Liver (tissue), 9 donors: ENCODE data around the gene RAPSN. TPM values are rescaled to one million over a fixed set of nuclear protein-coding genes. Genes with fewer than 3 reads are reported as not detected.

Source experiments
- DNase-seq: peaks from one replicate; pipeline ENCODE4 v3.0.0-alpha.2; 2017; ENCODE audit warnings: low spot score
- H3K27ac ChIP-seq, 2 donors: one replicate each; pipeline ENCODE4 v1.7.0; 2013; ENCODE audit warnings: inconsistent platforms in 2 of 2, low read length in 2 of 2, control low read depth in 1 of 2, low read depth in 1 of 2, mild to moderate bottlenecking in 1 of 2
- H3K27me3 ChIP-seq, 4 donors: one replicate each; pipeline versions ENCODE4 v1.6.1 to v1.7.0; 2013; ENCODE audit warnings: low read length in 3 of 4, inconsistent platforms in 1 of 4, mild to moderate bottlenecking in 1 of 4, moderate library complexity in 1 of 4; ENCODE audit not compliant: control insufficient read depth in 4 of 4, insufficient read depth in 4 of 4
- H3K36me3 ChIP-seq, 4 donors: one replicate each; pipeline versions ENCODE4 v1.6.1 to v1.7.0; 2013; ENCODE audit warnings: low read length in 3 of 4, mild to moderate bottlenecking in 3 of 4, low read depth in 1 of 4, moderate library complexity in 1 of 4; ENCODE audit not compliant: control insufficient read depth in 4 of 4, insufficient read depth in 3 of 4
- H3K4me1 ChIP-seq, 4 donors: one replicate each; pipeline versions ENCODE4 v1.6.1 to v1.7.0; 2013; ENCODE audit warnings: low read length in 3 of 4, mild to moderate bottlenecking in 3 of 4, moderate library complexity in 1 of 4; ENCODE audit not compliant: control insufficient read depth in 4 of 4, insufficient read depth in 4 of 4
- H3K4me3 ChIP-seq, 3 donors: one replicate each; pipeline versions ENCODE4 v1.6.1 to v1.7.0; 2013; ENCODE audit warnings: low read length in 3 of 3, control low read depth in 1 of 3, low read depth in 1 of 3, mild to moderate bottlenecking in 1 of 3
- H3K9ac ChIP-seq, 2 donors: one replicate each; pipeline ENCODE4 v1.7.0; 2013; ENCODE audit warnings: low read length in 2 of 2, mild to moderate bottlenecking in 2 of 2, moderate library complexity in 2 of 2, control low read depth in 1 of 2, low read depth in 1 of 2
- H3K9me3 ChIP-seq, 4 donors: one replicate each; pipeline versions ENCODE4 v1.6.1 to v1.7.0; 2013; ENCODE audit warnings: low read length in 3 of 4; ENCODE audit not compliant: control insufficient read depth in 4 of 4
- ATF3 ChIP-seq: IDR thresholded peaks from 2 replicates; pipeline ENCODE4 v1.6.1; 2016; ENCODE audit warnings: antibody characterized with exemption
- CTCF ChIP-seq: fragments of 150-350 bp; IDR thresholded peaks from 2 replicates; pipeline ENCODE4 v1.5.1; 2017; ENCODE audit warnings: improper control_type of control experiment, low read depth, low read length; ENCODE audit not compliant: missing input control
- EGR1 ChIP-seq, 2 donors: IDR thresholded peaks; 2 replicates each; pipeline ENCODE4 v1.6.1; 2016 to 2018; ENCODE audit warnings: antibody characterized with exemption in 2 of 2, low read depth in 2 of 2
- FOXA1 ChIP-seq: IDR thresholded peaks from 2 replicates; pipeline ENCODE4 v1.6.1; 2016; ENCODE audit warnings: antibody characterized with exemption
- FOXA2 ChIP-seq: IDR thresholded peaks from 2 replicates; pipeline ENCODE4 v1.6.1; 2016; ENCODE audit warnings: antibody characterized with exemption
- GABPA ChIP-seq, 2 donors: IDR thresholded peaks in 1 of 2; conservative IDR thresholded peaks in 1 of 2; 2 replicates each; pipeline ENCODE4 v1.6.1; 2016; ENCODE audit warnings: antibody characterized with exemption in 2 of 2, mild to moderate bottlenecking in 1 of 2, moderate library complexity in 1 of 2
- HNF4A ChIP-seq, 2 donors: conservative IDR thresholded peaks; 2 replicates each; pipeline ENCODE4 v1.6.1; 2016; ENCODE audit warnings: antibody characterized with exemption in 2 of 2, mild to moderate bottlenecking in 2 of 2
- HNF4G ChIP-seq: IDR thresholded peaks from 2 replicates; pipeline ENCODE4 v1.6.1; 2016; ENCODE audit warnings: antibody characterized with exemption
- JUND ChIP-seq, 2 donors: IDR thresholded peaks; 2 replicates each; pipeline ENCODE4 v1.6.1; 2016; ENCODE audit warnings: antibody characterized with exemption in 2 of 2
- MAX ChIP-seq: IDR thresholded peaks from 2 replicates; pipeline ENCODE4 v1.6.1; 2016; ENCODE audit warnings: antibody characterized with exemption
- NR2F2 ChIP-seq: IDR thresholded peaks from 2 replicates; pipeline ENCODE4 v1.6.1; 2016; ENCODE audit warnings: antibody characterized with exemption
- RAD21 ChIP-seq, 2 donors: IDR thresholded peaks; 2 replicates each; pipeline ENCODE4 v1.6.1; 2016; ENCODE audit warnings: antibody characterized with exemption in 2 of 2, mild to moderate bottlenecking in 2 of 2
- REST ChIP-seq: IDR thresholded peaks from 2 replicates; pipeline ENCODE4 v1.6.1; 2016; ENCODE audit warnings: antibody characterized with exemption, mild to moderate bottlenecking
- RXRA ChIP-seq, 2 donors: IDR thresholded peaks; 2 replicates each; pipeline ENCODE4 v1.6.1; 2017 to 2018; ENCODE audit warnings: antibody characterized with exemption in 2 of 2, mild to moderate bottlenecking in 1 of 2
- SP1 ChIP-seq: IDR thresholded peaks from 2 replicates; pipeline ENCODE4 v1.6.1; 2018; ENCODE audit warnings: antibody characterized with exemption, mild to moderate bottlenecking
- TAF1 ChIP-seq: conservative IDR thresholded peaks from 2 replicates; pipeline ENCODE4 v1.6.1; 2016; ENCODE audit warnings: antibody characterized with exemption, mild to moderate bottlenecking
- YY1 ChIP-seq: IDR thresholded peaks from 2 replicates; pipeline ENCODE4 v1.6.1; 2016; ENCODE audit warnings: antibody characterized with exemption, mild to moderate bottlenecking
- ZBTB33 ChIP-seq: IDR thresholded peaks from 2 replicates; pipeline ENCODE4 v1.6.1; 2016; ENCODE audit warnings: antibody characterized with exemption
- WGBS: extraction: QIAGEN DNeasy Blood & Tissue Kit; methylation state at CpG from one replicate; pipeline ENCODE4 v1.1.7; 2013; 5-methylcytosine and 5-hydroxymethylcytosine counted together
- polyA plus RNA-seq, 2 donors: library from polyadenylated mRNA; stranded (reverse) in 1 of 2; unstranded in 1 of 2; fragments of 200-250 nt in 1 of 2; fragments of >200 nt in 1 of 2; fragmentation: Nextera tagmentation in 1 of 2; extraction: Ambion mirVana in 1 of 2; gene quantifications; one replicate each; pipeline versions ENCODE4 v1.2.1 to v1.2.3, GENCODE V29; 2013 to 2015
- total RNA-seq, 2 donors: library from RNA; depleted of rRNA; stranded (reverse); fragments of >200 nt; gene quantifications; one replicate each; pipeline ENCODE4 v1.2.3, GENCODE V29; 2014
- donor health status: healthy.
- donor health status: healthy.
- donor health status: healthy.
- donor health status: healthy.
- donor health status: healthy.

Gene RAPSN
- under 1 TPM in 1 of 2 donors, not detected in 1; 0.59 TPM for total RNA-seq
- under 1 TPM; 0.12 to 0.28 TPM for polyA plus RNA-seq

- 93% methylated on average over 32 of the region's 32 CpGs for WGBS
- no peak within 1 kb of the TSS for H3K9ac ChIP-seq
- no peaks in the 10 kb centered on the region for H3K27me3 ChIP-seq
- no peak for DNase-seq
- no peaks in the 10 kb centered on the region for H3K36me3 ChIP-seq
- no peaks in the 10 kb centered on the region for H3K9me3 ChIP-seq
- H3K27ac ChIP-seq: no peak within 1 kb of the TSS
- no peak for TF ChIP-seq NR2F2
- no peak for TF ChIP-seq REST
- TF ChIP-seq HNF4A (conservative IDR thresholded peaks at IDR 0.05): no peak
- TF ChIP-seq YY1: no peak
- TF ChIP-seq ZBTB33: no peak
- TF ChIP-seq HNF4G: no peak
- no peak for TF ChIP-seq RAD21 (IDR thresholded peaks at IDR 0.05)
- no peak for TF ChIP-seq EGR1 (IDR thresholded peaks at IDR 0.05; ENCODE audit: low read depth in 2 of 2)
- TF ChIP-seq CTCF: no peak
- no peak for TF ChIP-seq ATF3
- no peak for TF ChIP-seq TAF1
- TF ChIP-seq RXRA (IDR thresholded peaks at IDR 0.05): no peak
- no peak for TF ChIP-seq JUND (IDR thresholded peaks at IDR 0.05)
- no peak for TF ChIP-seq MAX
- no peak for TF ChIP-seq GABPA (IDR thresholded peaks at IDR 0.05 in 1 of 2, conservative IDR thresholded peaks at IDR 0.05 in 1 of 2)
- TF ChIP-seq SP1: no peak
- no peak for TF ChIP-seq FOXA1
- no peak for TF ChIP-seq FOXA2
- H3K4me1 ChIP-seq: peaks cover 2 to 9% (median 5%) of the 10 kb centered on the region in 4 donors
- H3K4me3 ChIP-seq: no peak within 1 kb of the TSS
Observed at GRCh38 chr11:47448566-47449427, at the start of gene RAPSN. Gene RAPSN, minus strand, starts transcription at chr11:47449136. Its CDS starts 172 bp downstream, at chr11:47448964.
